HPDE6-E6E7 (cell line): Measurements from ENCODE around the gene SPACA4.
"Not testable (repeated sequence)": the region's sequence is repeated elsewhere in the genome, so short reads cannot be mapped to it uniquely, and the experiment has no call there.

Source experiments
- DNase-seq: peaks from one replicate; pipeline ENCODE4 v3.0.0; 2011; ENCODE audit warnings: missing footprints; ENCODE audit errors: extremely low spot score

The SPACA4 gene, protein sequence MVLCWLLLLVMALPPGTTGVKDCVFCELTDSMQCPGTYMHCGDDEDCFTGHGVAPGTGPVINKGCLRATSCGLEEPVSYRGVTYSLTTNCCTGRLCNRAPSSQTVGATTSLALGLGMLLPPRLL

DNA sequence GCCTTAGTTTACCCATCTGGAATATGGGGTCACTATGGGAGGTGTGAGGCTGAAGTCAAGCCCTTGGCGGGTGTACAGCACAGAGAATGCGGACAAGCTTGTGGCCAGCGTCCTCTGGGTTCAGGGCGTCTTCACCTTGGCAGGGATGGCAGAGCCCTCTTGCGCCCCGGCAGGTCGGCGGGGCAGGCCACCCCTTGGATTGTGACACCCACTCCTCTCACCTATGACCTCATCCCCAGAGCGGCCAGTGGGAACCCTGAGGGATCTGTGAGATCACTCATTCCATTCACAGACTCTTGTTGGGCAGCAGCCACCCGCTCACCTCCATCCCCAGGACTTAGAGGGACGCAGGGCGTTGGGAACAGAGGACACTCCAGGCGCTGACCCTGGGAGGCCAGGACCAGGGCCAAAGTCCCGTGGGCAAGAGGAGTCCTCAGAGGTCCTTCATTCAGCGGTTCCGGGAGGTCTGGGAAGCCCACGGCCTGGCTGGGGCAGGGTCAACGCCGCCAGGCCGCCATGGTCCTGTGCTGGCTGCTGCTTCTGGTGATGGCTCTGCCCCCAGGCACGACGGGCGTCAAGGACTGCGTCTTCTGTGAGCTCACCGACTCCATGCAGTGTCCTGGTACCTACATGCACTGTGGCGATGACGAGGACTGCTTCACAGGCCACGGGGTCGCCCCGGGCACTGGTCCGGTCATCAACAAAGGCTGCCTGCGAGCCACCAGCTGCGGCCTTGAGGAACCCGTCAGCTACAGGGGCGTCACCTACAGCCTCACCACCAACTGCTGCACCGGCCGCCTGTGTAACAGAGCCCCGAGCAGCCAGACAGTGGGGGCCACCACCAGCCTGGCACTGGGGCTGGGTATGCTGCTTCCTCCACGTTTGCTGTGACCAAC is at the start of gene SPACA4:
TSS of gene SPACA4 (plus strand) at position 280 of the 896 bp plus-strand sequence. CDS start at position 517, 237 bp downstream.
- no peak for DNase-seq

DNA sequence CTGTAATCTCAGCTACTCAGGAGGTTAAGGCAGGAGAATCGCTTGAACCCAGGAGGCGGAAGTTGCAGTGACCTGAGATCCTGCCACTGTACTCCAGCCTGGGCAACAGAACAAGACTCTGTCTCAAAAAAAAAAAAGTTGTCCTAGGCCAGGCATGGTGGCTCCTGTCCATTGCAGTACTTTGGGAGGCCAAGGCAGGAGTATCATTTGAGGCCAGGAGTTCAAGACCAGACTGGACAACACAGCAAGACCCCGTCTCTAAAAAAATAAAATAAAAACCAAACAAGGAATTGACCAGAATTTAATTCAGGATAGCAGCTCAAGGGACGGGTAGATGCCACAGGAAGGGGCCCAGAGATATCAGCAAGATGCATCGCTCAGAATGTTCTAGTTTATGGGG is 49.7 kb upstream of the SPACA4 start:
- no peak for DNase-seq

DNA sequence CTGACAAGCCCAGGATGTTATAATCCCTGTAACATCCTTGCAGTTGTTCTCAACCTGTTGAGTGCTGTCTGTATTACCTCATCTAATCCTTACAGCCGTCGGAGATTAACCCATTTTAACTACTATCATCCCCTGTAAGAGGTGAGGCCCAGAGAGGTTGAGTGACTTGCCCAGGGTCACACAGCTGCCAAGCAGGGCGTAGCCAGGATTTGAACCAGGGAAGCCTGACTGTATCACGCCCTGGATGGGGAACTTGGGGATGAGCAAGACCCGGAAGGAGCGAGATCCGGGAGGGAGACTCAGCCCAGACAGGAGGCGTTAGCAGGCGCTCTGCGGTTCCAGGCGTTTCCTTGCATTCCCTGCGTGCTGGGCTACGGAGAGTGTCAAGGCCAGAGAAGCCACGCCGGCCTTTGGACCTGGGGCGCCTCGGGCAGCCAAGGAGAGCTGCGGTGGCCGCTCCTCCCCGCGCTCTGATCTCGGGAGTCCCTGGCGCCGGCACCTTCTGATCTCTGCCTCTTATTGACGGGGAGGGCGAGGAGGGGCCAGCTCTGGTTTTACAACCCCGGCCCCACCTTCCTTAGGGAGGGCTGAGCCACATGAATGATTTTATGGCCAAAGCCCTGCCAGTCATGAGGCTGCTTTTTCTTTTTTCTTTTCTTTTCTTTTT is 48.4 kb upstream of the SPACA4 start:
- DNase-seq = no peak

DNA sequence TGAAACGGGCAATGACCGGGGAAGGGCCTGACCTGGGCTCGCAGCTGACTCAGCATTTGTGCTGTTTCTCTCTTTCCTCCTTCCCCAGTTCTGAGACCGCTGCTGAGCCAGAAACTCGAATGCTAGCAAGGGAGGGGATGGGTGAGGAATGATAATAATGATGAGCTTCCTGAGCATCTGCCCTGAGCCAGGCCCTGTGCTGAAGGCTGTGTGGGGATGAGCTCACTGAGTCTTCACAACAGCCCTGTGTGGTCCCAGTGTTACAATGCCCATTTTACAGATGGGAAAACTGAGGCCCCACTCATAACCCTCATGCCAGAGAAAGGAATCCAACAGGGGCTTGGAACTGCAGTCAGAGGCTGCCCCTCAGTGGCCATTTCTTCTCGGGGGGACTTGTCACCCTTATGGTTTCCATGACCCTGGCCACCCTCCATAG is 46.4 kb upstream of the SPACA4 start:
- no peak for DNase-seq

DNA sequence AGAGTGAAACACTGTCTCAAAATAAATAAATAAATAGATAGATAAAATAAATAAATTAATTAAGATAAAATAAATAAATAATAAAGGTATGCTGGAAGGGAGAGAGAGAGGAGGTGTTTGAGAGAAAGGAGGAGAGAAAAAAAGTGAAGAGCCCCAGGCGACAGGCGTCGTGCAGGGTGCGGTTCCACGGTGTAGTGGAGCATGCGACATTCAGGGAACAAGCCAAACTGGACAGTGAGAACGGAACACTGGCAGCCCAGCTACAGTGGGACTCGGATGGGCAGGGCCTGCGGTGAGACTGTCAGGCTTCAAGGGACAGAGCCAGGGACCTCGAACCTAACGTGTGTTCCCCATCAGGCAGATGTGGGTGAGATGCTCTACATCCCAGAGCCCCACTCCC is 45.1 kb upstream of the SPACA4 start:
- DNase-seq = no peak

DNA sequence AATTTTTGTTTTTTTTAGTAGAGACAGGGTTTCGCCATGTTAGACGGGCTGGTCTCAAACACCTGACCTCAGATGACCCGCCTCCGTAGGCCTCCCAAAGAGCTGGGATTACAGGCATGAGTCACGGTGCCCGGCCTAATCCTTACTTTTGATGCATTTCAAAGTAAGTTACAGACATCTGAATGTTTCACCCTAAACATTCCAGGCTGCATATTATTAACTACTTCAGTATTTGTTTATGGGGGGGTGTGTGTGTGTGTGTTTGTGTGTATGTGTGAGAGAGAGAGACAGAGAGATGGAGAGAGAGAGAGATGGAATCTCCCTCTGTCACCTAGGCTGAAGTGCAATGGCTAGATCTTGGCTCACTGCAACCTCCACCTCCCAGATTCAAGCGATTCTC is 41.5 kb upstream of the SPACA4 start:
- DNase-seq = no peak

DNA sequence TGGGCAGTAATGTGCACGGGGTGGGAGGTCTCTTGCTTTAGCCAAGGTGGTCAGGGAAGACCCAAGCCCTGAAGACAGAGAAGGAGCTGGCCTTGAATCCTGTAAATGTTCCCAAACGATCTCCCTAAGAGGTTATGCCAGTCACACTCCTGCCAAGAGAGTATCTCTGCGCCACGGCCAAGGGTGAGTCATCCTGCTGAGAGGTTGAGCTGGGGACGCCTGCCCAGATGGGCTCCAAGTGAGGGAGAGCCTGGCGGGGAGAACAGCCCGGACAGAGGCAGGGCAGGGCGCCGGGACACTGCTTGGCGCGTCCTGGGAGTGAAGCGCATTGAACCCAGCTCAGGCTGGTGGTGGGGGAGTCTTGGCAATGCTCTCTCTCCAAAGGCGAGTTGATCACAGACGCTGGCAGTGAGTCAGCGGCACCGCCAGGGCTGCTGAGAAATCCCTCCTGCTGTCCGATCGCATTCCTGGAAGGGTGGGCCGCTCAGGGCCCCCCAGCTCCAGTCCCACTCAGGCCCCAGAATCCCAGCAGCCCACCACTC is 38.1 kb upstream of the SPACA4 start:
- DNase-seq = peak; percentile 90

DNA sequence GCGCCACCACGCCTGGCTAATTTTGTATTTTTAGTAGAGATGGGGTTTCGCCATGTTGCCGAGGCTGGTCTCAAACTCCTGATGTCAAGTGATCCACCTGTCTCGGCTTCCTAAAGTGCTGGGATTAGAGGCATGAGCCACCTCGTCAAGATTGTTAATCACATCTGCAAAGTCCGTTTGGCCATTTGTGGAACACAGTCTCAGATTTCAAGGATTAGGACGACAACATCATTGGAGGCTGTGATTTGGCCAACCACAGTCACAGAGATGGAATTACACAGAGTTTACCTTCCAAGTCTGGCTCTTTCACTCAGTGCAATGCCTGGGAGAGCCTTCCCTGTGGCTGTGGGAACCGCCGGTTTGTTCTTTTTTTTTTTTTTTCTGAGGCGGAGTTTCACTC is 36.7 kb upstream of the SPACA4 start:
- DNase-seq = no peak

DNA sequence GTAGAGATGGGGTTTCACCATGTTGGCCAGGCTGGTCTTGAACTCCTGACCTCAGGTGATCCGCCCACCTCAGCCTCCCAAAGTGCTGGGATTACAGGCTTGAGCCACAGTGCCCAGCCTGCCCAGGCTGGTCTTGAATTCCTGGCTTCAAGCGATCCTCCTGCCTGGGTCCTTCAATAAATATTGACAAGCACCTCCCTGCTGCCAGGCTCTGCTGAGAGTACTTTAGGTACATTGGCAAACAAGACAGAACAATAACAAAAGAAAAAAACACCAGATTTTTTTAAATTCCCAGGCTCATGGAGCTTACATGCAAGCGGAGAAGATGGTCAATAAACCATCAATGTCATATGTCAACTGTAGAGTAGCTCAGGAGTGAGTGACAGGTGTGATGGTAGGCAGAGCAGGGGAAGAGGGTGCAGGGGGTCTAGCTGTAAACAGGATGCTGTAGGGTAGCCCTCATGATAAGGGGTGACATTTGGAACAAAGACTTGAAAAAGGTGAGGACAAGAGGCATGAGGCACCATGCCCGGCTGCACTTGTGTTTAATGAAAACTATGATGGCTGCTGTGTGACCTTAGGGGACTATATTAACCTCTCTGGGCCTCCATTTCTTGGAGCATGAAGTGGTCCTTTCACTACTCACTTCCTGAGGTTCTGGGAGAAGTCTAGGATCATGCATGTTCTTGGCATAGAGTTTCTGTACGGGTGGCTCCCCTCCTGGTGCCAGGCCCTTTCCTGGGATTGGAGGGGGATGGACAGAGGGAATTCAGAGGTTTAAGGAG is 35.0 kb upstream of the SPACA4 start:
- no peak for DNase-seq

DNA sequence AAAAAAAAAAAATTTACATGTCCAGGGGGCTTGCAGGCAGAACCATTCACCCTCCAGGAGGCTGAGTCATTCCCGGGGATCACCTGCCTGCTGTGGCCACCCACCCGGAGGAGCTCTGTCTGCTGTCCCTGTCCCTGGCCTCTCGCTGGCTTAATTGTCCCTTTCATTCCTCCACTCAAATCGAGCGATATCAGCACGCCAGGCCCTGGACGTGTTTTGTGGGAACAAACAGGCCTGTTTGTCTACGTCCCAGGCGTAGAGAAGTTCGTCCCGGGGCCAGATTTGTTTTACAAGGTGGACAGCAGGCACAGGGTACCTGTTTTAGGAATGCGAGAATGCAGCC is 33.4 kb upstream of the SPACA4 start:
- DNase-seq = no peak

DNA sequence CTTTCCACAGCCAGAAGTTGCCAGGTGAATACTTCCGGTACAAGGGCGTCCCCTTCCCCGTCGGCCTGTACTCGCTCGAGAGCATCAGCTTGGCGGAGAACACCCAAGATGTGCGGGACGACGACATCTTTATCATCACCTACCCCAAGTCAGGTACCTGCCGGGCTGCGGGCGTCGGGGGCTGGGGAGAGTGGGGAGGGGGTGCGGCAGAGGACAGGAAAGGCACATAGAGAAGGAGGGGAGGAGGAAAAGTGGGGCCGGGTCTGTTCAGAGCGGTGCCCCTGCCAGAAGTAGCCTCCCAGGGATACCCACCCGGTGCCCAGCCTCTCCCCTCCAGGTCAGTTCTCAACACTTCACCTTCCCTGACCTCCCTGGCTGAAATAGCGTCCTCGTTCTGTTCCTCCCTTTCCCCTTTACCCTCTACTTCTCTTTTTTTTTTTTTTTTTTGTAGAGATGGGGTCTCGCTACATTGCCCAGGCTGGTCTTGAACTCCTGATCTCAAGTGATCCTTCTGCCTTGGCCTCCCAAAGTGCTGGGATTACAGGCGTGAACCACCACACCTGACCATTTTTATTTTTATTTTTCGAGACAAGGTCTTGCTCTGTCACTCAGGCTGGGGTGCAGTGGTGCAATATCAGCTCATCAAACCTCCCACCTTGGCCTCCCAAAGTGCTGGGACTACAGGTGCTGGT is 30.5 kb upstream of the SPACA4 start:
- no peak for DNase-seq

DNA sequence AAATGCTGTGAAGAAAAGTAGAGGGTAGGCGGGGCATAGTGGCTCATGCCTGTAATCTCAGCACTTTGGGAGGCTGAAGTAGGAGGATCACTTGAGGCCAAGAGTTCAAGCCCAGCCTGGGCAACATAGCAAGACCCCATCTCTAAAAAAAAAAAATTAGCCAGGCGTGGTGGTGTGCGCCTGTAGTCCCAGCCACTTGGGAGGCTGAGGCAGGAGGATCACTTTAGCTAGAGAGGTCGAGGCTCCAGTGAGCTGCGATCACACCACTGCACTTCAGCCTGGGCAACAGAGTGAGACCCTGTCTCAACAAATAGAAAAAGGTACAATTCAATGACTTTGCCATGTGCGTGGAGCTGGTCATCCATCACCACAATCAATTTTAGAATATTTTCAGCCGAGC is 28.6 kb upstream of the SPACA4 start:
- DNase-seq = not testable (repeated sequence)

DNA sequence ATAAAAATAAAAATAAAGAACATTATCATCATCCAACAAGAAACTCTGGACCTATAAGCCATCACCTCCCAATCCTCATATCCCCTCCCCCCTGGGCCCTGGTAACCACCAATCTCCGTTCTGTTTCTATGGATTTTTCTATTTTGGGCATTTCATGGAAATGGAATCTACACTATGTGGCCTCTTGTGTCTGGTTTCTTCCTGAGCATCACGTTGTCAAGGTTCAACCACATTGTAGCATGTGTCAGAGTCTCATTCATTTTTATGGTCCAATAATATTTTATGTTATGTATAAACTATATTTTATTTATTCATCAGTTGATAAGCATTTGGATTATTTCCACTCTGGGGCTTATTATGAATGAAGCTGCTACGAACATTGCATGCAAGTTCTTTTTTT is 27.7 kb upstream of the SPACA4 start:
- DNase-seq = no peak

DNA sequence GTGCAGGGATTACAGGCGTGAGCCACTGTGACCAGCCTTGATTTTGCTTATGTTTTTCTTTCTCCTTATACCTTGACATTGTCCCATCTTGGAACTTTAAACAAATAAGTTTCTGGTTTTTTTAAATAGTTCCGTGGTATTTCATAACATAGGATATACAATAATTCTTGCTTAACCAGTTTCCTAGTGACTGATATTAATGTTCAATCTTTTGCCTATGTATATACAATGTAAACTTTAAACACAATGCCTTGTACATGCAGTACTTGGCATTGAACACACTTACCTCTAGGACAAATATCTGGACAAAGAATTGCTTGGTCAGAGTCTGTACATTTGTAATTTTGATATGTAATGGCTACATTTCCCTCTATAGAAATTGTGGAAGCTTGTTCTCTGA is 24.4 kb upstream of the SPACA4 start:
- no peak for DNase-seq

DNA sequence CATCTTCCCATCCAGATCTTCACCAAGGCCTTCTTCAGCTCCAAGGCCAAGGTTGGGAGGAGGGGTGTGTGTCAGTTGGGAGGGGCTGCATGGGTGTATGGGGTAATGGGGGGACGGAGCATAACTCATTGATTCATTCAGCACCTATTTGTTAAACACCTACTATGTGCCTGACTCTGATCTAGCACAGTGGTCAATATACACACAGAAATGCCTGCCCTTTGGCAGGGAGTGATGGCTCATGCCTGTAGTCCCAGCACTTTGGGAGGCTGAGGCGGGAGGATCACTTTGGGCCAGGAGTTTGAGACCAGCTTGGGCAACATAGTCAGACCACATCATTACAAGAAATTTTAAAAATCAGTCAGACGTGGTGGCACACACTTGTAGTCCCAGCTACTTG is 19.2 kb upstream of the SPACA4 start:
- DNase-seq = no peak

DNA sequence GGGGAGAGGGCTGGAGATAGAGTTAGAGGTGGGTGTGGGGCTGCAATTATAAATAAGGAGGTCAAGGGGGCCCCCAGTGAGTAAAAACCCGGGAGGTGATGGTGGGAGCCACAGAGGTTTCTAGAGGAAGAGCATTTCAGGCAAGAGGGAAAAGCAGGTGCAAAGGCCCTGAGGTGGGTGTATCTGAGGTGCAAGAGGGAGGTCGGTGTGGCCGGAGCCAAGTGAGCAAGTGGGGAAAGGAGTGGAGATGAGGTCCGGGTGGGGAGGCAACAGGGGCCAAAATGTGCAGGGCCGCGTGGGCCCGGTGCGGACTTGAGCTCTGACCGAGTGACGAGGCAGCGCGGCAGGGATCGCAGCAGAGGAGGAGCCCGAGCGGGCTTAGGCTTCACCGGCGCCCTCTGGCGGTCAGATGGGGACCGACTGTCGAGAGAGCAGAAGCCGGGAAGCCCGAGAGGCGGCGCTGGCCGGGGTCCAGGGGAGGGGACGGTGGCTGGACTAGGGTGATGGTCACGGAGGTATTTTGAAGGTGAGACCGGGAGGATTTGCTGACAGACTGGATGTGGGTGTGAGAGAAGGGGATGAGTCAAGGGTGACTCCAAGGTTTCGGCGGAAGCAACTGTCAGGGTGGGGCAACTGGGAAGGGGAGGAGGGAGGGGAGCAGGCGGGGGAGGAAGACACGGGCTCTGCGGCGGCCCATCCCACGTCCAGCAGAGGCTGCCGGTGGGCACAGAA is 17.7 kb upstream of the SPACA4 start:
- DNase-seq = peak; percentile 83

DNA sequence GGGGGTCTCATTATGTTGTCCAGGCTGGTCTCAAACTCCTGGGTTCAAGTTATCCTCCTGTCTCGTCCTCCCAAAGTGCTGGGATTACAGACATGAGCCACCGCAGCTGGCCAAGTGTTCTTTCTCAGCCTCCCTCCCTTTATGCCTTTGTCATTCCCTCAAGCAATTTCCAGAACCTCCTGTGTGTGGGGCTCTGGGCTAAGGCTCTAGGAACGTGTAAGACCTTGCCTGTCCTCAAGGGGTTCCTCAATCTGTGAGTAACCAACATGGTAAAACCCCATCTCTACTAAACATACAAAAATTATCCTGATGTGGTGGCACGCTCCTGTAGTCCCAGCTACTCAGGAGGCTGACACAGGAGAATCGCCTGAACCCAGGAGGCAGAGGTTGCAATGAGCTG is 15.5 kb upstream of the SPACA4 start:
- no peak for DNase-seq

DNA sequence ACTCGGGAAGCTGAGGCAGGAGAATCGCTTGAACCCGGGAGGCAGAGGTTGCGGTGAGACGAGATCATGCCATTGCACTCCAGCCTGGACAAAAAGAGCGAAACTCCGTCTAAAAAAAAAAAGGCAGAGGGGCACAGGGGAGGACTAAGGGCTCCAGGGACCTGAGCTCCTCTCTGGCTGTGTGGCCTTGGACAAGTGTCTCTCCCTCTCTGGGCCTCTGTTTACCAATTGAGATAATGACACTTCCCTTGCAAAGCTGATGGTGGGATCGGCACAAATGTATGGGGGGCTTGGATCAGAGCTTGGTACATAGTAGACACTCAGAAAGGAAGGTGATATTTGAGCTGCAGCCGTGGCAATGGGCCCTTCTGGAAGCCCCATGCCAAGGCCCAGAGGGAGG is 11.4 kb upstream of the SPACA4 start:
- no peak for DNase-seq

DNA sequence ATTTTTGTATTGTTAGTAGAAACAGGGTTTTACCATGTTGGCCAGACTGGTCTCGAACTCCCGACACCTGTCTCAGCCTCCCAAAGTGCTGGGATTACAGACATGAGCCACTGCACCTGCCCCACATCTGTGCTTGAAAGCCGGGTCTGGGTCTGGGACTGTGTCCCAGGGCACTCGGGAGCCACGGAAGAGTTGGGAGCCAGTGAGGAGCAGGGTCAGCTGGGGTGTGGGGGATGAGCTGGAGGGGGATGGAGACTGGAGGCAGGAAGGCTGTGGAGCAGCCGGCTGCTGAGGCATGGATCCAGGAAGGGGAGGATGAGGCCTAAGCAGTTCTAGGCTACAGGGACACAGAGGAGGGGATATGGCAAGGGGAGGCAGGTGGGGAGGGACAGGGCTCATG is 10.7 kb upstream of the SPACA4 start:
- no peak for DNase-seq

DNA sequence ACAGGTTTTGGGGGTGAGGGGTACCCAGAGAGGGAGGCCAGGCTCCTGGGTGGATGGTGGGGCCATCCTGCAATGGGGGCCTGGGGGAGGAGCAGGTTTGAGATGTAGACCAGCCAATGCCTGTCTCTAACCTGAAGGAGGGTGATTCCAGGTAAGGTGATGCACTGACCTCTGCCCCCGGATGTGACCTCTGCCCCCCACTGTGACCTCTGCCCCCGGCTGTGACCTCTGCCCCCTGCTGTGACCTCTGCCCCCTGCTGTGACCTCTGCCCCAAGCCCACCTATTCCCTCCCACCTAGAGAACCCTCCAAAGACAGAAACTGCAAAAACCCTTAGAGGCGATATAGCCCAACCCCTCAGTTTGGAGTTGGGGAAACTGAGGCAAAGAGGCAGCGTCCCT is 10.3 kb upstream of the SPACA4 start:
- DNase-seq = no peak
